K562 (cell line): ENCODE results near the gene CPPED1. TPM values are rescaled to one million over a fixed set of nuclear protein-coding genes. Genes with fewer than 3 reads are reported as not detected.
A peak's percentile ranks its signal among the peaks of the same experiment; 100 is the strongest.

Experiments used
- ATAC-seq: fragments of 200-7000 bp; cut with Tn5 transposase; 3 replicates; pipeline ENCODE4 v1.9.1; 2020; ENCODE audit warnings: moderate library complexity
- BruUV-seq: library from RNA; stranded (reverse); fragments of 400-500 nt; replicated peaks from 2 replicates; lab custom pipeline; 2021; lab: Mats Ljungman, UMichigan
- CTCF ChIA-PET: fragments of 300-600 bp; formaldehyde crosslinking; extraction: SDS; loops from one replicate; lab custom pipeline; 2021; ENCODE audit warnings: low intra/inter-chr PET ratio; lab: Yijun Ruan, JAX
- POLR2A ChIA-PET: fragments of 300-600, 350-650 bp; sonication (Branson Sonifier 250); formaldehyde crosslinking; extraction: SDS; loops from one replicate; lab custom pipeline; 2021; ENCODE audit warnings: antibody characterized with exemption, inconsistent platforms; lab: Yijun Ruan, JAX
- DNase-seq, 4 experiments: peaks; one replicate each; pipeline versions ENCODE4 v3.0.0 to v3.0.0-alpha.2; 2011 to 2018; ENCODE audit warnings: low spot score in 3 of 4, mixed read lengths in 3 of 4; ENCODE audit errors: extremely low read depth in 1 of 4
- FAIRE-seq: peaks from 2 replicates; lab custom pipeline; 2011; peaks lifted over from hg19 to GRCh38; lab: Jason Lieb, UNC
- H2AFZ ChIP-seq: 2 replicates; pipeline ENCODE4 v1.6.0; 2011; ENCODE audit warnings: low read depth, low read length, control low read depth, inconsistent platforms
- H3K27ac ChIP-seq: fragments of 200-600 bp; 3 replicates; pipeline ENCODE4 v1.8.0; 2011; ENCODE audit warnings: low read depth, mild to moderate bottlenecking, control low read depth, inconsistent platforms, low read length, moderate library complexity, mixed read lengths; ENCODE audit errors: extremely low read depth
- H3K27me3 ChIP-seq, 2 experiments: fragments of 300-600 bp in 1 of 2; 2 replicates in 1 of 2; 3 replicates in 1 of 2; pipeline versions ENCODE4 v1.6.0 to v1.8.0; 2011; ENCODE audit warnings: inconsistent platforms in 2 of 2, low read length in 2 of 2, mild to moderate bottlenecking in 1 of 2, mixed read lengths in 1 of 2, moderate library complexity in 1 of 2; ENCODE audit not compliant: control insufficient read depth in 2 of 2, insufficient read depth in 2 of 2
- H3K36me3 ChIP-seq: fragments of 300-600 bp; 3 replicates; pipeline ENCODE4 v1.8.0; 2011; ENCODE audit warnings: mild to moderate bottlenecking, low read length, inconsistent platforms; ENCODE audit not compliant: control insufficient read depth, insufficient read depth
- H3K4me1 ChIP-seq, 2 experiments: fragments of 200-600 bp in 1 of 2; replicated peaks in 1 of 2; 2 replicates in 1 of 2; 3 replicates in 1 of 2; pipeline versions ENCODE4 v1.5.1 to v1.8.0; 2011; ENCODE audit warnings: inconsistent platforms in 2 of 2, low read length in 2 of 2, mild to moderate bottlenecking in 1 of 2, mixed read lengths in 1 of 2, moderate library complexity in 1 of 2; ENCODE audit not compliant: control insufficient read depth in 2 of 2, insufficient read depth in 2 of 2
- H3K4me2 ChIP-seq: 2 replicates; pipeline ENCODE4 v1.6.1; 2011; ENCODE audit warnings: low read length, control low read depth, inconsistent platforms, mixed read lengths; ENCODE audit not compliant: insufficient read depth
- H3K4me3 ChIP-seq: fragments of 200-600 bp; sonication (generic), shearing (Covaris generic); 2 replicates; pipeline ENCODE4 v1.5.1; 2016; ENCODE audit warnings: control low read depth, inconsistent platforms
- H3K79me2 ChIP-seq: fragments of 200-600 bp; 3 replicates; pipeline ENCODE4 v1.8.0; 2011; ENCODE audit warnings: low read length, inconsistent platforms; ENCODE audit not compliant: control insufficient read depth, insufficient read depth
- H3K9ac ChIP-seq, 2 experiments: 2 replicates each; pipeline versions ENCODE4 v1.6.0 to v1.6.1; 2011; ENCODE audit warnings: low read depth in 2 of 2, low read length in 2 of 2, control low read depth in 1 of 2, inconsistent platforms in 1 of 2, mild to moderate bottlenecking in 1 of 2, mixed read lengths in 1 of 2; ENCODE audit not compliant: insufficient read depth in 1 of 2
- H3K9me1 ChIP-seq: one replicate; pipeline ENCODE4 v1.6.0; 2011; ENCODE audit warnings: inconsistent platforms, mild to moderate bottlenecking, low read length, moderate library complexity; ENCODE audit not compliant: control insufficient read depth, insufficient read depth
- H3K9me3 ChIP-seq: replicated peaks from 2 replicates; pipeline ENCODE4 v1.5.1; 2011; ENCODE audit warnings: low read depth, low read length, inconsistent platforms; ENCODE audit not compliant: control insufficient read depth, insufficient read depth
- H4K20me1 ChIP-seq: replicated peaks from 2 replicates; pipeline ENCODE4 v1.6.1; 2011; ENCODE audit warnings: low read length, inconsistent platforms, mixed read lengths; ENCODE audit not compliant: control insufficient read depth, insufficient read depth
- BCOR ChIP-seq: fragments of 450-650 bp; IDR thresholded peaks from 2 replicates; pipeline ENCODE4 v1.6.1; 2016
- CBFA2T2 ChIP-seq: fragments of 450-650 bp; conservative IDR thresholded peaks from 2 replicates; pipeline ENCODE4 v1.6.1; 2017; ENCODE audit warnings: mild to moderate bottlenecking
- CBFA2T3 ChIP-seq: fragments of 450-650 bp; IDR thresholded peaks from 2 replicates; pipeline ENCODE4 v1.6.1; 2017
- EP300 ChIP-seq: IDR thresholded peaks from 2 replicates; pipeline ENCODE4 v1.6.1; 2012; ENCODE audit warnings: low read length, improper control_type of control experiment
- MTA1 ChIP-seq: fragments of 450-650 bp; IDR thresholded peaks from 2 replicates; pipeline ENCODE4 v1.6.1; 2017; ENCODE audit warnings: borderline replicate concordance
- NR2C1 ChIP-seq, 2 experiments: fragments of 450-650 bp; IDR thresholded peaks; 2 replicates each; pipeline ENCODE4 v1.6.1; 2017; ENCODE audit warnings: mild to moderate bottlenecking in 2 of 2, antibody characterized with exemption in 1 of 2, inconsistent platforms in 1 of 2, missing compliant biosample characterization in 1 of 2, missing genetic modification characterization in 1 of 2
- NR2C2 ChIP-seq, 2 experiments: fragments of 200-800 bp in 1 of 2; sonication (Bioruptor generic) in 1 of 2; sonication (generic) in 1 of 2; formaldehyde crosslinking in 1 of 2; IDR thresholded peaks; 2 replicates each; pipeline versions ENCODE4 v1.6.1 to v1.8.0; 2016 to 2022; ENCODE audit warnings: mild to moderate bottlenecking in 1 of 2, missing compliant biosample characterization in 1 of 2, missing genetic modification characterization in 1 of 2, missing genetic modification reagents in 1 of 2
- PHTF2 ChIP-seq: fragments of 250-450 bp; sonication (Bioruptor Pico); IDR thresholded peaks from 2 replicates; pipeline ENCODE4 v1.5.0; 2021; ENCODE audit warnings: mild to moderate bottlenecking
- SMARCE1 ChIP-seq: fragments of 450-650 bp; IDR thresholded peaks from 2 replicates; pipeline ENCODE4 v1.7.1; 2016; ENCODE audit warnings: mild to moderate bottlenecking
- TCF3 ChIP-seq: sonication (generic); formaldehyde crosslinking; IDR thresholded peaks from 2 replicates; pipeline ENCODE4 v1.4.0; 2020; ENCODE audit warnings: mild to moderate bottlenecking, missing genetic modification reagents
- TOE1 ChIP-seq, 2 experiments: fragments of 450-650 bp in 1 of 2; sonication (generic) in 1 of 2; formaldehyde crosslinking in 1 of 2; IDR thresholded peaks; 2 replicates each; pipeline versions ENCODE4 v1.7.1 to v1.8.0; 2016 to 2022; ENCODE audit warnings: borderline replicate concordance in 2 of 2, mild to moderate bottlenecking in 2 of 2, antibody characterized with exemption in 1 of 2, inconsistent platforms in 1 of 2, low read depth in 1 of 2, missing genetic modification reagents in 1 of 2, moderate library complexity in 1 of 2
- ZBTB8A ChIP-seq: fragments of 450-650 bp; IDR thresholded peaks from 2 replicates; pipeline ENCODE4 v1.6.1; 2018; ENCODE audit warnings: mild to moderate bottlenecking, moderate library complexity; ENCODE audit not compliant: partially characterized antibody
- ZNF41 ChIP-seq: fragments of 250-450 bp; sonication (Bioruptor Pico); conservative IDR thresholded peaks from 2 replicates; pipeline ENCODE4 v1.4.0; 2020; ENCODE audit warnings: mild to moderate bottlenecking
- WGBS: fragments of 100-300 bp; shearing (Covaris generic); methylation state at CpG from one replicate; pipeline ENCODE4 v1.1.6; 2016; ENCODE audit warnings: low coverage, mixed read lengths; ENCODE audit not compliant: insufficient coverage; ENCODE audit errors: missing lambda C conversion rate; 5-methylcytosine and 5-hydroxymethylcytosine counted together
- in situ Hi-C: fragments of 300-500 bp; cut with MboI; formaldehyde crosslinking; loops from 4 replicates; pipeline ENCODE4 v1.15.0; 2018; ENCODE audit warnings: inconsistent platforms, mixed read lengths
- intact Hi-C: fragments of 100-400 bp; cut with micrococcal nuclease; formaldehyde crosslinking; loops from 2 replicates; pipeline ENCODE4 v1.14.2; 2022
- polyA plus RNA-seq, 8 experiments: library from polyadenylated mRNA; depleted of rRNA in 4 of 8; stranded (reverse) in 5 of 8; unstranded in 3 of 8; fragments of >200 nt; fragmentation: Nextera tagmentation in 2 of 8; fragmentation: Illumina TruSeq in 1 of 8; extraction: Ambion mirVana in 2 of 8; extraction: Trizol in 1 of 8; gene quantifications; 2 replicates each; pipeline versions ENCODE4 v1.2.1 to v1.2.3, GENCODE V29; 2011 to 2014; ENCODE audit warnings: inconsistent platforms in 1 of 8, missing spikeins in 1 of 8
- total RNA-seq, 7 experiments: library from RNA; depleted of rRNA in 6 of 7; stranded (reverse); fragments of >200 nt in 6 of 7; fragmentation: Illumina TruSeq in 2 of 7; extraction: Trizol in 2 of 7; gene quantifications; 2 replicates each; pipeline versions ENCODE4 v1.2.1 to v1.2.3, GENCODE V29; 2011 to 2021; ENCODE audit warnings: low replicate concordance in 1 of 7
- TF ChIP-seq, protein P1 (sequence below), 3 experiments: IDR thresholded peaks in 2 of 3; conservative IDR thresholded peaks in 1 of 3; 2 replicates each; pipeline ENCODE4 v1.5.1; 2011 to 2012; ENCODE audit warnings: low read length in 3 of 3, mild to moderate bottlenecking in 3 of 3, control low read depth in 2 of 3, improper control_type of control experiment in 1 of 3, inconsistent platforms in 1 of 3, low read depth in 1 of 3, mixed read lengths in 1 of 3, moderate library complexity in 1 of 3; ENCODE audit not compliant: insufficient read depth in 2 of 3
- TF ChIP-seq, protein P2 (sequence below): fragments of 250-450 bp; sonication (Bioruptor Pico); IDR thresholded peaks from 2 replicates; pipeline ENCODE4 v1.4.0; 2020

The CPPED1 gene
- total and polyA plus RNA-seq, 9 of the 15 experiments (the other 6 are each of a cell fraction or from before 2014, with no cell fraction given): 7.5 to 25.7 (median 16.9) TPM

DNA sequence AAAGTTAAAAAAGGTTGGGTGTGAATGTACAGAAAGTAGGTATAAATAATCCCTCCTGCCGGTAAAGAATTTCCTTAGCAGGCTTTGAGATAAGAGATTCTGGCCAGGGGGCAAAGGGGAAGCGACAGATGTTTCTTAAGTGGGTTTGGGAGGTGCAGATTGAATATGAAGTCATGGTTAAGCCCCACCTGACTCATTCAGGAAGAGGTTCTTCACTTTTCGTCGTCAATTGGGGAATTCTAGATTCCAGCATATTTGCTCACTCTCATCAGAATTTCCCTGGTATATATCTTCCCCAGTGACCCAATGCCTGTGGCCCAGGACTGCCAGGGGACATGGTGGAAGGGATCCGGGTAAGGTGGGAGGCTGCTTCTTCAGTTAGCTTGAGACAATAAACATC, 127.8 kb downstream of the CPPED1 start:
- Histone ChIP-seq H3K4me2 (no peak overlapping the region; the same call in 1 of the 2 replicates), H3K36me3 (no peaks in the 10 kb centered on the region), H4K20me1 (0 out of 2 replicates have a peak, but pooled peaks cover 3% of the 10 kb centered on the region), H3K4me3 (no peak overlapping the region), H3K79me2 (no peaks in the 10 kb centered on the region), H3K9me1 (no peaks in the 10 kb centered on the region), H3K27ac (no peak overlapping the region), H3K9me3 (no peaks in the 10 kb centered on the region), H2AFZ (no peak overlapping the region), H3K9ac (no peak overlapping the region), H3K4me1 (peaks cover 0 to 11% of the 10 kb centered on the region in 2 experiments; a peak in 3 of 5 replicates), H3K27me3 (no peaks in the 10 kb centered on the region)
- ATAC-seq: no peak
- peak; percentile 72 for FAIRE-seq
- intact Hi-C loops: no loop called here
- ChIA-PET CTCF (no interaction called here), POLR2A (interaction anchor here (0.8 kb wide), 1 partner anchor 9 kb away, joined by 3 read pairs; no protein-coding TSS in a partner anchor)
- in situ Hi-C loops: no loop called here
- peak; percentile 33 to 64 (median 42) for DNase-seq
- no TSS peak for BruUV-seq
- WGBS: 0% methylated on average over 5 of the region's 5 CpGs
- TF ChIP-seq ZNF41 (CRISPR knock-in tag): no peak
- no peak for TF ChIP-seq NR2C2 (CRISPR knock-in tag; IDR thresholded peaks at IDR 0.05)
- 0 out of 2 replicates have a peak, but pooled peaks have one; percentile 32 for TF ChIP-seq NR2C2 (tag; IDR thresholded peaks at IDR 0.05)
- no peak for TF ChIP-seq PHTF2
- no peak for TF ChIP-seq ZBTB8A
- peak; percentile 40; the same call in 1 of the 2 replicates for TF ChIP-seq EP300
- no peak for TF ChIP-seq TOE1 (IDR thresholded peaks at IDR 0.05; ENCODE audit: borderline replicate concordance)
- no peak for TF ChIP-seq TOE1 (CRISPR knock-in tag; IDR thresholded peaks at IDR 0.05; ENCODE audit: borderline replicate concordance, low read depth)
- TF ChIP-seq SMARCE1: 0 out of 2 replicates have a peak, but pooled peaks have one; percentile 41
- TF ChIP-seq TCF3 (CRISPR knock-in tag): peak; percentile 84
- no peak for TF ChIP-seq BCOR
- TF ChIP-seq, protein P1, sequence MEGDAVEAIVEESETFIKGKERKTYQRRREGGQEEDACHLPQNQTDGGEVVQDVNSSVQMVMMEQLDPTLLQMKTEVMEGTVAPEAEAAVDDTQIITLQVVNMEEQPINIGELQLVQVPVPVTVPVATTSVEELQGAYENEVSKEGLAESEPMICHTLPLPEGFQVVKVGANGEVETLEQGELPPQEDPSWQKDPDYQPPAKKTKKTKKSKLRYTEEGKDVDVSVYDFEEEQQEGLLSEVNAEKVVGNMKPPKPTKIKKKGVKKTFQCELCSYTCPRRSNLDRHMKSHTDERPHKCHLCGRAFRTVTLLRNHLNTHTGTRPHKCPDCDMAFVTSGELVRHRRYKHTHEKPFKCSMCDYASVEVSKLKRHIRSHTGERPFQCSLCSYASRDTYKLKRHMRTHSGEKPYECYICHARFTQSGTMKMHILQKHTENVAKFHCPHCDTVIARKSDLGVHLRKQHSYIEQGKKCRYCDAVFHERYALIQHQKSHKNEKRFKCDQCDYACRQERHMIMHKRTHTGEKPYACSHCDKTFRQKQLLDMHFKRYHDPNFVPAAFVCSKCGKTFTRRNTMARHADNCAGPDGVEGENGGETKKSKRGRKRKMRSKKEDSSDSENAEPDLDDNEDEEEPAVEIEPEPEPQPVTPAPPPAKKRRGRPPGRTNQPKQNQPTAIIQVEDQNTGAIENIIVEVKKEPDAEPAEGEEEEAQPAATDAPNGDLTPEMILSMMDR (IDR thresholded peaks at IDR 0.05 in 2 of 3, conservative IDR thresholded peaks at IDR 0.05 in 1 of 3; ENCODE audit: insufficient read depth in 2 of 3, low read depth in 1 of 3, low read length in 3 of 3): no peak
- no peak for TF ChIP-seq MTA1
- peak; percentile 83 for TF ChIP-seq CBFA2T3
- TF ChIP-seq, protein P2, sequence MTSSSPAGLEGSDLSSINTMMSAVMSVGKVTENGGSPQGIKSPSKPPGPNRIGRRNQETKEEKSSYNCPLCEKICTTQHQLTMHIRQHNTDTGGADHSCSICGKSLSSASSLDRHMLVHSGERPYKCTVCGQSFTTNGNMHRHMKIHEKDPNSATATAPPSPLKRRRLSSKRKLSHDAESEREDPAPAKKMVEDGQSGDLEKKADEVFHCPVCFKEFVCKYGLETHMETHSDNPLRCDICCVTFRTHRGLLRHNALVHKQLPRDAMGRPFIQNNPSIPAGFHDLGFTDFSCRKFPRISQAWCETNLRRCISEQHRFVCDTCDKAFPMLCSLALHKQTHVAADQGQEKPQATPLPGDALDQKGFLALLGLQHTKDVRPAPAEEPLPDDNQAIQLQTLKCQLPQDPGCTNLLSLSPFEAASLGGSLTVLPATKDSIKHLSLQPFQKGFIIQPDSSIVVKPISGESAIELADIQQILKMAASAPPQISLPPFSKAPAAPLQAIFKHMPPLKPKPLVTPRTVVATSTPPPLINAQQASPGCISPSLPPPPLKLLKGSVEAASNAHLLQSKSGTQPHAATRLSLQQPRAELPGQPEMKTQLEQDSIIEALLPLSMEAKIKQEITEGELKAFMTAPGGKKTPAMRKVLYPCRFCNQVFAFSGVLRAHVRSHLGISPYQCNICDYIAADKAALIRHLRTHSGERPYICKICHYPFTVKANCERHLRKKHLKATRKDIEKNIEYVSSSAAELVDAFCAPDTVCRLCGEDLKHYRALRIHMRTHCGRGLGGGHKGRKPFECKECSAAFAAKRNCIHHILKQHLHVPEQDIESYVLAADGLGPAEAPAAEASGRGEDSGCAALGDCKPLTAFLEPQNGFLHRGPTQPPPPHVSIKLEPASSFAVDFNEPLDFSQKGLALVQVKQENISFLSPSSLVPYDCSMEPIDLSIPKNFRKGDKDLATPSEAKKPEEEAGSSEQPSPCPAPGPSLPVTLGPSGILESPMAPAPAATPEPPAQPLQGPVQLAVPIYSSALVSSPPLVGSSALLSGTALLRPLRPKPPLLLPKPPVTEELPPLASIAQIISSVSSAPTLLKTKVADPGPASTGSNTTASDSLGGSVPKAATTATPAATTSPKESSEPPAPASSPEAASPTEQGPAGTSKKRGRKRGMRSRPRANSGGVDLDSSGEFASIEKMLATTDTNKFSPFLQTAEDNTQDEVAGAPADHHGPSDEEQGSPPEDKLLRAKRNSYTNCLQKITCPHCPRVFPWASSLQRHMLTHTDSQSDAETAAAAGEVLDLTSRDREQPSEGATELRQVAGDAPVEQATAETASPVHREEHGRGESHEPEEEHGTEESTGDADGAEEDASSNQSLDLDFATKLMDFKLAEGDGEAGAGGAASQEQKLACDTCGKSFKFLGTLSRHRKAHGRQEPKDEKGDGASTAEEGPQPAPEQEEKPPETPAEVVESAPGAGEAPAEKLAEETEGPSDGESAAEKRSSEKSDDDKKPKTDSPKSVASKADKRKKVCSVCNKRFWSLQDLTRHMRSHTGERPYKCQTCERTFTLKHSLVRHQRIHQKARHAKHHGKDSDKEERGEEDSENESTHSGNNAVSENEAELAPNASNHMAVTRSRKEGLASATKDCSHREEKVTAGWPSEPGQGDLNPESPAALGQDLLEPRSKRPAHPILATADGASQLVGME: no peak
- peak; percentile 35; the same call in 1 of the 2 replicates for TF ChIP-seq NR2C1 (IDR thresholded peaks at IDR 0.05)
- TF ChIP-seq NR2C1 (tag; IDR thresholded peaks at IDR 0.05): no peak
- TF ChIP-seq CBFA2T2: peak; percentile 75
